ENCODE data around the gene TAL2. TPM values are rescaled to one million over a fixed set of nuclear protein-coding genes. Genes with fewer than 3 reads are reported as not detected.
"Not testable (repeated sequence)": the region's sequence is repeated elsewhere in the genome, so short reads cannot be mapped to it uniquely, and the experiment has no call there.

Gene TAL2
- total RNA-seq, 1 experiment from 2014 or later: 0.50 TPM

DNA sequence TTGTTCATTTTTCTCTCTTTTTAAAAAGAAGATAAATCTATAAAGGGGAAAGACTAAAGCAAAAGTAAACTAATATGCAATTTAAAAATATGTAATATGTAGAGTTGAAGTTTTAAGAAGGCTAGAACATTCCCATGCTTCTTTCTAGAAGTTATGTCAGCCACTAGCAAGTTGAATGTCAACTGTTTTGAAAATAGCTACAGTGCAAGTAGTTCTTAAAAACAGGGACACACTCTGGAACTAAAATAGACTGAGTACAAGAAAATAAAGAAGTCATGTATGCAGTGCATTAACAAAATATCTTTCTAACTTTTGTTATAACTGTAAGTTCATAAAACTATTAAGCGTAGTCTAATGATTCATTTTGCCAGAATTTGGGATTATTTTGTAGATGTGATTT lies 40.0 kb downstream of the TAL2 start:
- Histone ChIP-seq H3K56ac (ENCODE audit: insufficient read length, low read depth, low read length) (no peak overlapping the region), H3K27ac (ENCODE audit: insufficient read length, low read depth, low read length) (no peak overlapping the region), H2BK120ac (ENCODE audit: low read depth, low read length, poor library complexity, severe bottlenecking) (no peak overlapping the region), H3K23ac (ENCODE audit: insufficient read length, low read depth, low read length) (no peak overlapping the region), H4K20me1 (ENCODE audit: control insufficient read depth, insufficient read depth, insufficient read length) (no peaks in the 10 kb centered on the region), H3K4me1 (ENCODE audit: insufficient read depth, low read length) (no peaks in the 10 kb centered on the region), H4K91ac (ENCODE audit: insufficient read length, low read depth, low read length) (no peak overlapping the region), H2AK5ac (ENCODE audit: insufficient read length, low read length) (no peak overlapping the region), H4K5ac (ENCODE audit: insufficient read length, low read depth, low read length) (no peak overlapping the region), H3K9me3 (ENCODE audit: control insufficient read depth, low read depth, low read length) (no peaks in the 10 kb centered on the region), H3T11ph (ENCODE audit: low read length) (no peak overlapping the region), H3K4me2 (ENCODE audit: insufficient read depth, insufficient read length, low read length) (no peak overlapping the region), H2AFZ (ENCODE audit: low read length) (no peak overlapping the region), H3K23me2 (ENCODE audit: insufficient read length, low read depth, low read length, poor library complexity, severe bottlenecking) (no peaks in the 10 kb centered on the region), H3K18ac (ENCODE audit: insufficient read length, low read depth, low read length) (no peak overlapping the region), H3K79me2 (ENCODE audit: insufficient read depth, low read length) (no peaks in the 10 kb centered on the region), H2BK12ac (ENCODE audit: insufficient read length, low read depth, low read length) (no peak overlapping the region), H3K79me1 (ENCODE audit: insufficient read depth, low read depth, low read length, poor library complexity, severe bottlenecking) (no peaks in the 10 kb centered on the region), H3K14ac (ENCODE audit: insufficient read depth, low read length) (no peak overlapping the region), H3K9ac (ENCODE audit: extremely low read depth, insufficient read length, low read length) (no peak overlapping the region), H3K27me3 (ENCODE audit: insufficient read depth, low read length) (no peaks in the 10 kb centered on the region), H2BK15ac (ENCODE audit: low read depth, low read length) (no peak overlapping the region), H2BK20ac (ENCODE audit: low read depth, low read length, poor library complexity, severe bottlenecking) (no peak overlapping the region), H3K4ac (ENCODE audit: low read depth, low read length) (no peak overlapping the region), H4K8ac (replicated peaks; ENCODE audit: insufficient read length, low read depth, low read length) (no peak overlapping the region), H2BK5ac (ENCODE audit: insufficient read length, low read length) (no peak overlapping the region)
- TF ChIP-seq, protein P1, sequence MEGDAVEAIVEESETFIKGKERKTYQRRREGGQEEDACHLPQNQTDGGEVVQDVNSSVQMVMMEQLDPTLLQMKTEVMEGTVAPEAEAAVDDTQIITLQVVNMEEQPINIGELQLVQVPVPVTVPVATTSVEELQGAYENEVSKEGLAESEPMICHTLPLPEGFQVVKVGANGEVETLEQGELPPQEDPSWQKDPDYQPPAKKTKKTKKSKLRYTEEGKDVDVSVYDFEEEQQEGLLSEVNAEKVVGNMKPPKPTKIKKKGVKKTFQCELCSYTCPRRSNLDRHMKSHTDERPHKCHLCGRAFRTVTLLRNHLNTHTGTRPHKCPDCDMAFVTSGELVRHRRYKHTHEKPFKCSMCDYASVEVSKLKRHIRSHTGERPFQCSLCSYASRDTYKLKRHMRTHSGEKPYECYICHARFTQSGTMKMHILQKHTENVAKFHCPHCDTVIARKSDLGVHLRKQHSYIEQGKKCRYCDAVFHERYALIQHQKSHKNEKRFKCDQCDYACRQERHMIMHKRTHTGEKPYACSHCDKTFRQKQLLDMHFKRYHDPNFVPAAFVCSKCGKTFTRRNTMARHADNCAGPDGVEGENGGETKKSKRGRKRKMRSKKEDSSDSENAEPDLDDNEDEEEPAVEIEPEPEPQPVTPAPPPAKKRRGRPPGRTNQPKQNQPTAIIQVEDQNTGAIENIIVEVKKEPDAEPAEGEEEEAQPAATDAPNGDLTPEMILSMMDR (conservative IDR thresholded peaks at IDR 0.05): no peak
- WGBS (ENCODE audit: extremely low coverage, insufficient read length, low lambda C conversion rate): no CpG with 5 or more reads among the region's 1 CpG
- Mint-ChIP-seq H3K27me3 (ENCODE audit: low read depth) (peaks cover 2% of the 10 kb centered on the region; the same call in 1 of the 2 replicates), H3K4me3 (no peak overlapping the region), H3K4me1 (no peaks in the 10 kb centered on the region), H3K36me3 (ENCODE audit: insufficient read depth in 1 of 3, low read depth in 3 of 3) (no peaks in the 10 kb centered on the region), H3K9me3 (no peaks in the 10 kb centered on the region; a peak in 1 of 5 replicates), H3K27ac (no peak overlapping the region)
- no peak for DNase-seq

DNA sequence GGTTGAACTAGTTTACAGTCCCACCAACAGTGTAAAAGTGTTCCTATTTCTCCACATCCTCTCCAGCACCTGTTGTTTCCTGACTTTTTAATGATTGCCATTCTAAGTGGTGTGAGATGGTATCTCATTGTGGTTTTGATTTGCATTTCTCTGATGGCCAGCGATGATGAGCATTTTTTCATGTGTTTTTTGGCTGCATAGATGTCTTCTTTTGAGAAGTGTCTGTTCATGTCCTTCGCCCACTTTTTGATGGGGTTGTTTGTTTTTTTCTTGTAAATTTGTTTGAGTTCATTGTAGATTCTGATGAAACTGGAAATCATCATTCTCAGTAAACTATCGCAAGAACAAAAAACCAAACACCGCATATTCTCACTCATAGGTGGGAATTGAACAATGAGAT lies 41.4 kb downstream of the TAL2 start:
- not testable (repeated sequence) for H3K27ac ChIP-seq (ENCODE audit: insufficient read length, low read depth, low read length); H3K27ac Mint-ChIP-seq; H3K4me1 Mint-ChIP-seq; H2BK5ac ChIP-seq (ENCODE audit: insufficient read length, low read length); H3K4me3 Mint-ChIP-seq; H2BK15ac ChIP-seq (ENCODE audit: low read depth, low read length); H3K4me1 ChIP-seq (ENCODE audit: insufficient read depth, low read length); H4K20me1 ChIP-seq (ENCODE audit: control insufficient read depth, insufficient read depth, insufficient read length); H4K5ac ChIP-seq (ENCODE audit: insufficient read length, low read depth, low read length); H3K9ac ChIP-seq (ENCODE audit: extremely low read depth, insufficient read length, low read length); H3K9me3 ChIP-seq (ENCODE audit: control insufficient read depth, low read depth, low read length); H3K23ac ChIP-seq (ENCODE audit: insufficient read length, low read depth, low read length); H4K91ac ChIP-seq (ENCODE audit: insufficient read length, low read depth, low read length); H3K56ac ChIP-seq (ENCODE audit: insufficient read length, low read depth, low read length); H3K79me1 ChIP-seq (ENCODE audit: insufficient read depth, low read depth, low read length, poor library complexity, severe bottlenecking); H3K79me2 ChIP-seq (ENCODE audit: insufficient read depth, low read length); H2AFZ ChIP-seq (ENCODE audit: low read length); H2AK5ac ChIP-seq (ENCODE audit: insufficient read length, low read length); H2BK120ac ChIP-seq (ENCODE audit: low read depth, low read length, poor library complexity, severe bottlenecking); H3K27me3 ChIP-seq (ENCODE audit: insufficient read depth, low read length); H3K4me2 ChIP-seq (ENCODE audit: insufficient read depth, insufficient read length, low read length); H4K8ac ChIP-seq (replicated peaks; ENCODE audit: insufficient read length, low read depth, low read length); H3K23me2 ChIP-seq (ENCODE audit: insufficient read length, low read depth, low read length, poor library complexity, severe bottlenecking); H3K9me3 Mint-ChIP-seq; DNase-seq; H2BK20ac ChIP-seq (ENCODE audit: low read depth, low read length, poor library complexity, severe bottlenecking); H3K4ac ChIP-seq (ENCODE audit: low read depth, low read length); H3K36me3 Mint-ChIP-seq (ENCODE audit: insufficient read depth in 1 of 3, low read depth in 3 of 3); H3K14ac ChIP-seq (ENCODE audit: insufficient read depth, low read length); H3K27me3 Mint-ChIP-seq (ENCODE audit: low read depth); H2BK12ac ChIP-seq (ENCODE audit: insufficient read length, low read depth, low read length); H3K18ac ChIP-seq (ENCODE audit: insufficient read length, low read depth, low read length); H3T11ph ChIP-seq (ENCODE audit: low read length)
- WGBS (ENCODE audit: extremely low coverage, insufficient read length, low lambda C conversion rate): no CpG with 5 or more reads among the region's 4 CpGs

Measured in H9 (cell line).